ENCODE results near the gene AMPD1.
A peak's percentile ranks its signal among the peaks of the same experiment; 100 is the strongest.

The AMPD1 gene

DNA sequence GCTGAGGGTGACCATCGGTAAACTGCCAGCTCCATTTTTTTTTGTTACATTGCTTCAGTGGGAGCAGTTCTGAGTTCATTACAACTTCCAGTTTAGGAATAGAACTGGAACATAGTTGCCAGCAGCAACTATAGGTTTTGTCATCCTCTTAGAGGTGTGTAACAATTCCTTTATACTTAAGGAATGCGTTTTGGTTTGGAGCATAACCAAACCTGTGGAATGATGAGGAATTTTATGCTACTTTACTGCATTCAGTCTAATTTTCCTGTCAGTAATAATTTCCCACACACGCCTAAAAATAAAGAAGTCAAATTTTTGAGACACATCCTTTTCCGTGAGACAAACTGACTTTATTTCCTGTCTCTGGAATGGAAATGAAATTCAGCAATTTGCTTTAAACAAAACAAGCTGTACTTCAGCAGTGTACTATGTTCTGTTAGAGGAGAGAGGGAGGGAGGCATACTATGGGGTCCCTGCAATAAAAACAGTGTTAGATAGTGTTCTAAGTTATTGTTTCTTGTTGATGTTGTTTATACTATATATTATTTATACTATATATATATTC is 4.8 kb upstream of the AMPD1 start:
- no peak for DNase-seq

DNA sequence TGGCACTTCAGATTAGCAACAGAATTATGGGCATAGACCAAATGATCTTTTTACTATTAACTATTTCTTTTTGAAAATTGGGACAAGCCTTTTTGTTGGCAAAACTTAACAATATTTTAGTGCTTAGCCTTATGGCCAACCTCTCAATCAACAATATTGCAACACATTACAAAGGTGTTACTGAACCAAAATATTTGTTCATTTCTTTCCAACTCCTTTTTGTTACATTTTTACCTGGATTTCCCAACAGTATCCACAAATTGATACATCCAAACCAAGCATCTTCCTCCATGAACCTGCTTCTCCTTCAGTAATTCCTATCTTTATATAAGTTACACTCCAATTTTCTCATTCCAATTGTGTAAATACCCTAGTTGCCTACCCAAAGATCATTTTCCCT is 1.5 kb upstream of the AMPD1 start:
- no peak for DNase-seq

- DNase-seq, result no peak
Measured at GRCh38 chr1:114694540-114695310, 621 bp downstream of the AMPD1 start.

DNA sequence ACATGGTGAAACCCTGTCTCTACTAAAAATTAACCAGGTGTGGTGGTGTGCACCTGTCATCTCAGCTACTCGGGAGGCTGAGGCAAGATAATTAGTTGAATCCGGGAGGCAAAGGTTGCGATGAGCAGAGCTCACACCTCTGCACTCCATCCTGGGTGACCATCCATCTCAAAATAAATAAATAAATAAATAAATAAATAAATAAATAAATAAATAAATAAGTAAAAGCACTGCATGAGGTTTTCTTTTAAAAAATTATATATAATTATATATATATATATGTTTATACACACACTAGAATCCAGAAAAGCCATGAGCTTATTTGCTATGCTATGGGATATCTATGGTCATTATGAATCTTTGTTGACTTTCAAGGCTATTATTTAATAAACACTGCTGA is 2.4 kb downstream of the AMPD1 start:
- DNase-seq, result no peak

DNA sequence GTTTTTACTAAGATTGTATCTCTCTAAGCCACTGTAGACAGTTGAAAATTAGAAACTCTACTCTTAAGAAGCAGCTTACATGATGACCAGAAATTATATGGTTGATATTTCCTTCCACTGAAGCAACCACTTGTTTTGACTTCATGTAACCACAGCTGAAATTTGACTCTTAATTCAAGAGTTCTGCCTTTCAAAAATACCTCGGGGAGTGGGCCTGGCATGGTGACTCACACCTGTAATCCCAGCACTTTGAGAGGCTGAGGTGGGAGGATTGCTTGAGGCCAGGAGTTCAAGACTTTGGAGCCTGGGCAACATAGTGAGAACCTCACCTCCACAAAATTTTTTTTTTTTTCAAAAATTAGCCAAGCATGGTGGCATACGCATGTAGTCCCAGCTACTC is 4.3 kb downstream of the AMPD1 start:
- no peak for DNase-seq

GRCh38 chr1:114690148-114690547 is 5.2 kb downstream of the AMPD1 start:
- no peak for DNase-seq

GRCh38 chr1:114688526-114688925 is 6.8 kb downstream of the AMPD1 start:
- DNase-seq, result no peak

DNA sequence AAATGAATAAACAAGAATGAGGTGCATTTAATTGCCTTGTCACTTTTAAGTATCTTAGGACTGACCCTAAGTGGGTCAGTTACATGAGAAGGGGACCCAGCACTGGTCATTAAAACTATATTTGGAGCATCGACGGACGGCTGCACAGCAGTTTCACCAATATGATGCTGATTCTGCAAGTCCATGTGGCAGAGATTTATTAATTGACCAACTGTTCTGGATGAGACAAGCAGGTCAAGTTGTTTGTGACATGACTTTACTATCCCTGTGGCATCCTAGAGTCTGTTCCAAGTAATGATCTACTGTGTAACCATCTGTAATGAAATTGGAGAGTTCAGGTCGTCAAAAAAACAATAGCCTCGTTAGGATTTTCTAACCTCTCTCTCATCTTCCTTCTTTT is 9.5 kb downstream of the AMPD1 start:
- DNase-seq, result no peak

GRCh38 chr1:114677691-114678090 is 17.7 kb downstream of the AMPD1 start:
- DNase-seq, result no peak

DNA sequence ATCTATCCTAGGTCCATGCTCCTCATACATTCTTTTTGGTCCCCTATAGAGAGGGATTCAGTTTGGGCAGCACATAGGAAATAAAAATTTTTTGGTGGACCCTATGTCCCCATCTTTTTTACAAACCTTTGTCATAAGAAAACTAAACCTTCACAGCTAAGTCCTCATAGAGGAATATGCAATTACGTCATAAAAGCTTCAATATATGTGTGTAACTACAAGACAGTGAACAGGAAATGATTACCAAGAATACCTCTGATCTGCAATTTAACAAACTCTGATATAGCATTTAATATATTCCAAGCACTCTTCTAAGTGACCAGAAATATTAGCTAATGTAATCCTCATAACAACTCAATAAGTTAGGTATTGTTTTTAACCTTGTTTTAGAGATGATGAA is 19.2 kb downstream of the AMPD1 start:
- no peak for DNase-seq

DNA sequence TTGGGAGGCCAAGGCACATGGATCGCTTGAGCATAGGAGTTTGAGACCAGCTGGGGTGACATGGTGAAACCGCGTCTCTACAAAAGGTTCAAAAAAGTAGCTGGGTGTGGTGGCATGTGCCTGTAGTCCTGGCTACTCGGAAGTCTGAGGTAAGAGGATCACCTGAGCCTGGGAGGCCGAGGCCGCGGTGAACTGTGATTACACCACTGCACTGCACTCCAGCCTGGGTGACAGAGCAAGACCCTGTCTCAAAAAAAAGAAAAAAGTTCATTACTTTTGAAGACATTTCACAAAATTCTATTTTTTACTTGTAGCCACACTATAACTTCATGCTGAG is 23.4 kb downstream of the AMPD1 start:
- DNase-seq, result no peak

DNA sequence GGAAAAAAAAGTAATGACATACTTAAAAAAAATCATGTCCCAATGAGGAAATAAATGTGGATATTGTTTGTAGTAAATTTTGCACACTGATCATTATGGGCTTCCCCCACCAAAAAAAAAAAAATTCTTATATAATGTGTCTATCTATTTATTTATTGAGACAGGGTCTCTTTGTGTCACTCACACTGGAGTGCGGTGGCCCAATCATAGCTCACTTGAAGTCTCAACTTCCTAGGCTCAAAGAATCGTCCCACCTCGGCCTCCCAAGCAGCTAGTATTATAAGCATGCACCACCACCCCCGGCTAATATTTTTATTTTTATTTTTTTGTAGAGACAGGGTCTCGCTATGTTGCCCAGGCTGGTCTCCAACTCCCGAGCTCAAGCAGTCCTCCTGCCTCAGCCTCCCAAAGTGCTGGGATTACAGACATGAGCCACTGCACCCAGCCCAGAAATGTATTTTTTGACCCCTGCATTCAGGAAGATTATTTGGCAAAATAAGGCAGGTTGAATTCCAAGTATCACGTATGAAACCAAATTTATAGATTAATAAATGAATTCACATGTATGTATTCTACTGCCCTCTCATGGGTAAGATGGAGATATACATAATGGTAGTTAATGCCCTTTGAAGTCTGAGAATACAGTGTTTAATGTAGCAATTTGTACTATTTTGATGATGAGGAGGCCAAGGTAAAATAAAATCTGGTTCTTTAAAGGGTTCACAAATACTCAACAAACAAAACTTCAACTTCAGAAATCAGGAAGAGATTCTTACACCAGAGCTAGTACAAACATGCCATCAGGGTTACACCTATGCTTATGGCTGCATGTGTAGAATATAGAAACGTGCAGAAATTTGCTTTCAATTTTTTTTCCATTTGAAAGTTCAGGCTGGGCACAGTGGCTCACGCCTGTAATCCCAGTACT is 24.1 kb downstream of the AMPD1 start:
- no peak for DNase-seq

GRCh38 chr1:114670083-114671010 is 25.0 kb downstream of the AMPD1 start:
- DNase-seq, result peak in 57 of 58 donors; percentile 6 to 86 (median 75)

DNA sequence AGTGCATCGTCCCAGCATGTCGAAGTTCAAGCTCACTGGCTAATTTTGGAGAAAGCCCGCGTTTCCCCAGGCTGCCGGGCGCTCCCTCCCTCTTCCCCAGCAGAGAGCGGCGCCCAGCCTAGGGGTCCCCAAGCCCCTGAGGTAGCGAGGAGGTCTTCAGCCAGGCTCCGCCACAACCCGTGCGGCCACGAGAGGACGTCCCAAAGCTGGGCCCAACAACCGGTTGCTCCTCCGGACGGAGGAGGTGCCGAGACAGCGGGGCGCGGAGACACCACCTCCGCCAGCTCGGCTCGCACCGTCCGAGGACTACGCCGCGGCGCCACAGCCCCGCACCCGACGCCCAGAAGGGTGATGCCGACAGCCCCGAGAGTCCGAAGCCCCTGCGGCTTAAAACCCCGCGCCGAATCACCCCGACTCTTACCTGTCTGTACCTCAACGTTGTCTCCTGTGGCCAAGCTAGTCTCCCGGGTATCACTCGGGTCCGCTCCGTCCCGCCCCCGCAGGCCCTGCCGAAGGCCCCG is 25.7 kb downstream of the AMPD1 start, which contains the start of gene DENND2C:
DENND2C (minus strand) TSS at position 488 of the 521 bp plus-strand sequence. CDS start 44,065 bp downstream, outside the sequence.
- peak in 2 of 58 donors; percentile 28 to 48 for DNase-seq

DNA sequence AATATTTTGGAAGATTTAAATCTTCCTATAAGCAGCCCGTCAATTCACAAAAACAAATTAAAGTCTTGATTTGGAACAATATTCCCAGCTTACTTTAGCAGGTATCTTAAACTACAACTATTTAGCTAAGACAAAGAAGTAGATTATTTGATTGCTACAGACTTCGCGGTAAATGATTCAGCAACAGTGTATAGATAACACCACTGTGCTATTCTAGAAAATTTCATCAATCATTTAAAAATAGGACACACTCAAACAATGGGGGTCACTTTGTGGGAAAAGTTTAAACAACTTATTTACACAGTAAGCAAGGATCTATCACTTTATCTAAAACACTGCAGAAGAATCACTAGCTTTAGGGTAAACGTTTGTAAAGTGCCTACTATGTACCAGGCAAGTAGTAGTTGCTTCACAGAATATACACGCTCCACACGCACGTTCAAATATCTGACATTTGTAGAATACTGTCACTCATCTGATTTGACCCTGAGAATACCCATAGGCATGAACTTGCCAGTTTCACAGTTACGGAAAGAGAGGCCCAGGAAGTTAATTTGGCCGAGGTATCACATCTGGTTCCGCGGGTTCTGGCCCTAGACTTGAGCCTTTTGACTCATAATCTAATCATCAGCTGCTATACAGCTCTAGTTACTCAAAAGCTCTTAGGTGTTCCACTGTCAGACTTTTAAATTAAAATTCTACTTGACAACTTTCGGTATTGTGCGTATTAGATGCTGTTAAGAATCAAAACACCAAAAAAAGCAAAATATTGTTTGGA is 26.4 kb downstream of the AMPD1 start:
- DNase-seq, result no peak

GRCh38 chr1:114668373-114668772 is 27.0 kb downstream of the AMPD1 start:
- no peak for DNase-seq

- DNase-seq, result no peak
Measured at GRCh38 chr1:114666954-114667353, 28.4 kb downstream of the AMPD1 start.

- no peak for DNase-seq
Measured at GRCh38 chr1:114660238-114660637, 35.1 kb downstream of the AMPD1 start.

GRCh38 chr1:114651893-114652292 is 43.5 kb downstream of the AMPD1 start:
- no peak for DNase-seq

- no peak for DNase-seq
Measured at GRCh38 chr1:114648503-114648902, 46.8 kb downstream of the AMPD1 start.

Data from anterior cingulate cortex (tissue), 58 donors.